ENCODE data around the gene SPOCD1. TPM values are rescaled to one million over a fixed set of nuclear protein-coding genes. Genes with fewer than 3 reads are reported as not detected.

Gene SPOCD1
- total and polyA plus RNA-seq, 11 donors, result 0.19 to 2.9 (median 0.41) TPM; not detected in 5

DNA sequence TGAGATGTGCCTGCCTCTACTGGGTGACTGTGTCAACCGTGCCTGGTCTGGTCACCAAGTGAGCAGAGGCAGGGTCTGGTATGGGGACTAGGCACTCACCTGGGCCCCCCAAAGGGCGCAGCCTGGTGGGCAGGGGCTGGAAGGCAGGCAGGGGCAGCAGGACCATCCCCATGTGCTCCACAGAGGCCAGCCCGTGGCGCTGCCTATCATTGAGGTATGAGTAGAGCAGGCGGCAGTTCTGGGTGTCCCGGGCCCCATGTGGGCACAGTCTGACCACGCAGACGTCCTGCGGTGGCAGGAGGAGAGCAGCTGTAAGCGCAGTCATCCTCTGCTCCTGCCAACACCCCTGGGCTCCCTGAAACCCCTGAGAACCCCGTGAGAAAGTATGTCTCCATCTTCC is 23.7 kb downstream of the SPOCD1 start:
- DNase-seq (peak in 1 of 5 donors; percentile 10), ATAC-seq (no peak)
- Histone ChIP-seq H3K4me1 (peaks cover 0 to 15% (median 3%) of the 10 kb centered on the region in 12 donors), H3K27ac (no peak overlapping the region), H3K36me3 (no peaks in the 10 kb centered on the region), H3K27me3 (peaks cover 0 to 5% (median 0%) of the 10 kb centered on the region in 9 donors), H3K9me3 (no peaks in the 10 kb centered on the region), H3K4me3 (no peak overlapping the region)
- intact Hi-C loops (cut with DNase I), result loop anchor here in 5 of 10 donors (10.0 kb wide), 2 partner anchors 173 to 227 kb away; no protein-coding TSS in a partner anchor
- WGBS, 4 donors, result 85 to 95% (median 88%) methylated on average over 7 to 11 of the region's 11 CpGs
- TF ChIP-seq, protein P1, sequence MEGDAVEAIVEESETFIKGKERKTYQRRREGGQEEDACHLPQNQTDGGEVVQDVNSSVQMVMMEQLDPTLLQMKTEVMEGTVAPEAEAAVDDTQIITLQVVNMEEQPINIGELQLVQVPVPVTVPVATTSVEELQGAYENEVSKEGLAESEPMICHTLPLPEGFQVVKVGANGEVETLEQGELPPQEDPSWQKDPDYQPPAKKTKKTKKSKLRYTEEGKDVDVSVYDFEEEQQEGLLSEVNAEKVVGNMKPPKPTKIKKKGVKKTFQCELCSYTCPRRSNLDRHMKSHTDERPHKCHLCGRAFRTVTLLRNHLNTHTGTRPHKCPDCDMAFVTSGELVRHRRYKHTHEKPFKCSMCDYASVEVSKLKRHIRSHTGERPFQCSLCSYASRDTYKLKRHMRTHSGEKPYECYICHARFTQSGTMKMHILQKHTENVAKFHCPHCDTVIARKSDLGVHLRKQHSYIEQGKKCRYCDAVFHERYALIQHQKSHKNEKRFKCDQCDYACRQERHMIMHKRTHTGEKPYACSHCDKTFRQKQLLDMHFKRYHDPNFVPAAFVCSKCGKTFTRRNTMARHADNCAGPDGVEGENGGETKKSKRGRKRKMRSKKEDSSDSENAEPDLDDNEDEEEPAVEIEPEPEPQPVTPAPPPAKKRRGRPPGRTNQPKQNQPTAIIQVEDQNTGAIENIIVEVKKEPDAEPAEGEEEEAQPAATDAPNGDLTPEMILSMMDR (IDR thresholded peaks at IDR 0.05), result no peak
- no peak for TF ChIP-seq POLR2A (IDR thresholded peaks at IDR 0.05)

DNA sequence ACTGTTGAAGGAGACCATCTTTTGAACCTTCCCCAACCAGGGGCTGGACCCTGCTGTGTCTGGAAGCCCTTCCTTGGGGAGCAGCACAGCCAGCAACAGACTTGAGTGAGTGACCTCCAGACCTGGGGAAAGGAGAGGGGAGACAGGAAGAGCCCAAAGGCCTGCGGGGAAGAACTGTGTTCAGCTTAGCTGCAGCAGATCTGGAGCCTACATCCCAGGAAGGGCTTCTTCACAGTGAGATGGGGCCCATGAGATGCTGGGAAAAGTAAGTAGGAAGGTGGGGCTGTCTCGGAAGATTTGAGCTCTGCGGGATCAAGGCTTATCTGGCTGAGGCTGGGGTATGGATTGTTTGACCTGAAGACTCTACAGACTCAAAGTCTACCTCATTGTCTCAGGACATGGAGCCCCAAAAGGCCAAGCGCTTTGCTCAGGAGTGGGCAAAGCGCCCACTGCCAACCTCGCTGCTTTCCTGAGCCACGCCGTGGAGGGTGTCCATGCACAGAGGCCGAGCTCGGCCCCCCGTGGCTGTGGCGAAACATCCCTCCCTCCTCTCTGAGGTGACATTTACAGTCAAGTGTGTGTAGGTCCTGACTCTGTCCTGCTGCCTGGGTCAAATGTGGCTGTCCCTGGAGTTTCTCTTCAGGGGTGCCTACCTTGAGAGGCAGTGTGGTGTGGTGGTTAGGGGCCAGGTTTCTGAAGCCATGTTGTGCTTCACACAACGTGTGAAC is 24.5 kb downstream of the SPOCD1 start:
- DNase-seq, result peak in 1 of 5 donors; percentile 14

DNA sequence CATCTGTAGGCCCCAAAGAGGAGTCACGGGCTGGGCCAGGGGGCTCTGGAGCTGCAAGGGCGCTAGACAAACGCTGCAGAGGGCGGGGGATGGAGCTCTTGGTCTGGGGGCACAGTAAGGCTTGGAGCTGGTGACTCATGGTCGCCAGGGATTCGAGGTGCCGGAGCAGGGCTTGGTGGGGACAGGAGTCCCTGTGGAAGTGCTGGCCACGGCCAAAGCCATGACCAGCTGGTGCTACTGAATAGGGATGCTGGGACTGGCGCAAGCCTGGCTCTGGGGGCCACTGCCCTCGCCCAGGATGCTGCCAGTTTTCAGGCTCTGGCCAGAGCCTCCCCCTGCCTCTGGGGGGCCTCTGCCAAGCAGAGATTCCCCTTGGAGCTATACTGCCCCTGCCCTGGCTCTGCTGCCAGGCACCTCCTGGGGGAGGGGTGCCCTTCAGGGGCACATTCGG is 25.2 kb downstream of the SPOCD1 start:
- no peak overlapping the region for H3K27ac ChIP-seq
- DNase-seq (peak in 1 of 5 donors; percentile 14), ATAC-seq (no peak)
- H3K27me3 ChIP-seq, result no peaks in the 10 kb centered on the region
- H3K36me3 ChIP-seq, result no peaks in the 10 kb centered on the region
- H3K4me1 ChIP-seq, result peaks cover 0 to 15% (median 3%) of the 10 kb centered on the region in 12 donors
- no peak overlapping the region for H3K4me3 ChIP-seq
- TF ChIP-seq POLR2A (IDR thresholded peaks at IDR 0.05), result no peak
- TF ChIP-seq, protein P1 (IDR thresholded peaks at IDR 0.05), result no peak
- intact Hi-C loops (cut with DNase I), result loop anchor here in 6 of 10 donors (2.0 to 10.0 kb wide), 3 partner anchors 126 to 226 kb away; no protein-coding TSS in a partner anchor
- WGBS, 4 donors, result 90 to 95% (median 92%) methylated on average over 10 to 11 of the region's 11 CpGs
- H3K9me3 ChIP-seq, result no peaks in the 10 kb centered on the region

More for the DNA sequence above, 24.5 kb downstream of the SPOCD1 start:
- H3K4me3 ChIP-seq, result no peak overlapping the region
- intact Hi-C loops (cut with DNase I), result loop anchor here in 6 of 10 donors (2.0 to 10.0 kb wide), 3 partner anchors 126 to 226 kb away; no protein-coding TSS in a partner anchor
- H3K36me3 ChIP-seq, result no peaks in the 10 kb centered on the region
- WGBS, 4 donors, result 76 to 91% (median 87%) methylated on average over 6 to 13 of the region's 13 CpGs
- H3K4me1 ChIP-seq, result peaks cover 0 to 15% (median 3%) of the 10 kb centered on the region in 12 donors
- no peaks in the 10 kb centered on the region for H3K9me3 ChIP-seq
- H3K27ac ChIP-seq, result no peak overlapping the region
- H3K27me3 ChIP-seq, result peaks cover 0 to 4% (median 0%) of the 10 kb centered on the region in 9 donors
- ATAC-seq, result no peak
- no peak for TF ChIP-seq POLR2A (IDR thresholded peaks at IDR 0.05)
- TF ChIP-seq, protein P1 (IDR thresholded peaks at IDR 0.05), result no peak

DNA sequence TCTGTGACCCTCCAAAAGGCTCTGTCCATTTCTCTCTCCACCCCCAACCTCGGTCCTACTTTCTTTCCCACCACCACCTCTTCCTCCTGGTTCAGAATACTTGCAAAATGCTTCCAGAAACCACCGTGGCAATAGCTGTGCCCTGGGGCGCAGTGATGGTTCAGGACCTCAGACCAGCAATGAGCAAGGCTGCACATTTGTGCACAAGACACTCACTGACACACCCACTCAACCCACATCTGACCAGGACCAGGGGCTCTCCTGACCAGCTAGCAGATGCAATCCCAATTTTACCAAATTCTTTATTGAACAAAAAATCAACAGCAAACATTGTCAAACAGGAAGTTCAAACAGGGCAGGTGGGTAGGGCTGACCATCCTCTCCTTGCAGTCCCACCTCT is 25.7 kb downstream of the SPOCD1 start:
- ATAC-seq, result no peak
- intact Hi-C loops (cut with DNase I), result loop anchor here in 6 of 10 donors (2.0 to 10.0 kb wide), 3 partner anchors 125 to 225 kb away; no protein-coding TSS in a partner anchor
- no peaks in the 10 kb centered on the region for H3K27me3 ChIP-seq
- H3K27ac ChIP-seq, result no peak overlapping the region
- no peaks in the 10 kb centered on the region for H3K9me3 ChIP-seq
- peaks cover 0 to 15% (median 3%) of the 10 kb centered on the region in 12 donors for H3K4me1 ChIP-seq
- H3K4me3 ChIP-seq, result no peak overlapping the region
- 75 to 84% (median 82%) methylated on average over 3 of the region's 3 CpGs for WGBS, 4 donors
- H3K36me3 ChIP-seq, result no peaks in the 10 kb centered on the region
- peak in 1 of 5 donors; percentile 2 for DNase-seq
- no peak for TF ChIP-seq POLR2A (IDR thresholded peaks at IDR 0.05)
- TF ChIP-seq, protein P1 (IDR thresholded peaks at IDR 0.05), result no peak

All from heart left ventricle (tissue), 16 donors.